Measurements from ENCODE around the gene LRRC8B. TPM values are rescaled to one million over a fixed set of nuclear protein-coding genes. Genes with fewer than 3 reads are reported as not detected.

LRRC8B gene
- total and polyA plus RNA-seq, 9 of the 15 experiments (the other 6 are each of a cell fraction or from before 2014, with no cell fraction given) = 4.3 to 43.7 (median 14.4) TPM

GRCh38 chr1:89632657-89633247 lies 108.1 kb downstream of the LRRC8B start, which contains the start of gene LRRC8C (continued):
- peak; percentile 29 for TF ChIP-seq CCNT2 (IDR thresholded peaks at IDR 0.05; ENCODE audit: borderline replicate concordance, extremely low read depth, insufficient read length, low read depth, low read length)
- TF ChIP-seq CBX3 (IDR thresholded peaks at IDR 0.05; ENCODE audit: borderline replicate concordance in 1 of 2, low read length in 2 of 2) = no peak
- no peak for TF ChIP-seq BRD9 (IDR thresholded peaks at IDR 0.05; ENCODE audit: low read depth, partially characterized antibody)
- no peak for TF ChIP-seq ZNF174 (CRISPR knock-in tag; IDR thresholded peaks at IDR 0.05)
- TF ChIP-seq YBX1 (IDR thresholded peaks at IDR 0.05) = no peak
- no peak for TF ChIP-seq SMAD3 (CRISPR knock-in tag; conservative IDR thresholded peaks at IDR 0.05)
- no peak for TF ChIP-seq TFE3 (CRISPR knock-in tag; IDR thresholded peaks at IDR 0.05)
- peak; percentile 53 for TF ChIP-seq EGR1 (conservative IDR thresholded peaks at IDR 0.05)
- TF ChIP-seq REST (IDR thresholded peaks at IDR 0.05; ENCODE audit: borderline replicate concordance) = peak; percentile 70
- no peak for TF ChIP-seq REST (CRISPR knock-in tag; IDR thresholded peaks at IDR 0.05; ENCODE audit: low read depth)
- no peak for TF ChIP-seq ZNF133 (CRISPR knock-in tag; IDR thresholded peaks at IDR 0.05)
